Epithelial cell of proximal tubule (primary cell): ENCODE data around the gene PIM3. TPM values are rescaled to one million over a fixed set of nuclear protein-coding genes. Genes with fewer than 3 reads are reported as not detected.

Experiments used
- DNase-seq: peaks from one replicate; pipeline ENCODE4 v3.0.0-alpha.2; 2011; ENCODE audit warnings: low read depth
- H3K4me3 ChIP-seq: 2 replicates; pipeline ENCODE4 v1.5.1; 2011; ENCODE audit warnings: low read depth, mild to moderate bottlenecking, low read length
- total RNA-seq: library from RNA; depleted of rRNA; stranded (reverse); fragments of >200 nt; gene quantifications from 2 replicates; pipeline ENCODE4 v1.2.3, GENCODE V29; 2015
- TF ChIP-seq, protein P1 (sequence below): conservative IDR thresholded peaks from 2 replicates; pipeline ENCODE4 v1.5.1; 2012; ENCODE audit warnings: low read depth, mild to moderate bottlenecking, low read length

The PIM3 gene
- total RNA-seq, 1 donor from 2014 or later = 37.5 TPM

DNA sequence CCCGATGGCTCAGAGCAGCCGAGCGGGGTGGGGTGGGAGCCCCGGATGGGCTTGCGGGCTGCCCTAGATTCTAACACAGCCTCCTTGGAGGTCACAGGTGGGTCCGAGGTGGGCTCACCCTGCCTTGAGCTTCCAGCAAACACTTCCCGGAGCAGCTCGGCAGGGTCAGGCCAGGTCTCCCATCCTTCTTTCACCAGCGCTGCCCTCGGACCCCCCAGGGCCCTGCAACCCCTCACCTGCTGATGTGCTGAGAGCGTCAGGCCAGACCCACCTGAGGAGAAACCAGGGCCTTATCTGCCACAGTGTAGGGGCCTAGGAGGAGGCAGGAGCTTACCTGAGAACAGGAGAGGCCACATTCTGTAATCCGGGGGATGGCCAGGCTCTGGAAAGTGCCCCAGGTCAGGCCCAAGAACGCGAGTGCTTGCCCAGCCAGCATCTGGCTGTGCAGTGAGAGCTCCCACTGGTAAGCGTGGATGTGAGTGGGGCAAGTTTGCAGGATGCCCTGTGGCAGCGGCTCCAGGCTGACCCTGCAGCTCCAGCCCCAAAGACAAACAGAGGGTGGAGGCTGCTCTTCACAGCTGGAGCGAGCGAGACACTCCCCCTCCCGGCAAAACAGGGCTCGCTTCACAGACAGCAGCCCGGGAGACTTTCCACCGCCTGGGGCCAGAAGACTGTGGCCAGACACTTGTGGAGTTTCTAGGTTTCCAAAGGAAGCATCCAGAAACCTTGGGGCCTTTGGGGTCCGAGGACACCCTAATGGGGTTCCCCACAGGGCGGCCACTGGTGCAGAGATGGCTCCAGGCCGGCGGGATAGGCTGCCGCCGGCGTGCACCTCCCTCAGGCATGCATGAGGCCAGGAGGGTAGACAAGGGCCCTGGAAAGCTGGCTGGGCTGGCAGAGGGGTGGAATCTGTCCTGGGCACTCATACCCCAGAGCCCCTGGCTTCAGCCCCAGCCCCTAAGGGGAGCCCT lies 51.9 kb downstream of the PIM3 start, which contains the start of gene IL17REL:
Gene IL17REL (minus strand): TSS at position 555 of the 971 bp plus-strand sequence. CDS start 119 bp downstream, at position 436.
- DNase-seq = no peak
- TF ChIP-seq, protein P1, sequence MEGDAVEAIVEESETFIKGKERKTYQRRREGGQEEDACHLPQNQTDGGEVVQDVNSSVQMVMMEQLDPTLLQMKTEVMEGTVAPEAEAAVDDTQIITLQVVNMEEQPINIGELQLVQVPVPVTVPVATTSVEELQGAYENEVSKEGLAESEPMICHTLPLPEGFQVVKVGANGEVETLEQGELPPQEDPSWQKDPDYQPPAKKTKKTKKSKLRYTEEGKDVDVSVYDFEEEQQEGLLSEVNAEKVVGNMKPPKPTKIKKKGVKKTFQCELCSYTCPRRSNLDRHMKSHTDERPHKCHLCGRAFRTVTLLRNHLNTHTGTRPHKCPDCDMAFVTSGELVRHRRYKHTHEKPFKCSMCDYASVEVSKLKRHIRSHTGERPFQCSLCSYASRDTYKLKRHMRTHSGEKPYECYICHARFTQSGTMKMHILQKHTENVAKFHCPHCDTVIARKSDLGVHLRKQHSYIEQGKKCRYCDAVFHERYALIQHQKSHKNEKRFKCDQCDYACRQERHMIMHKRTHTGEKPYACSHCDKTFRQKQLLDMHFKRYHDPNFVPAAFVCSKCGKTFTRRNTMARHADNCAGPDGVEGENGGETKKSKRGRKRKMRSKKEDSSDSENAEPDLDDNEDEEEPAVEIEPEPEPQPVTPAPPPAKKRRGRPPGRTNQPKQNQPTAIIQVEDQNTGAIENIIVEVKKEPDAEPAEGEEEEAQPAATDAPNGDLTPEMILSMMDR = no peak

More for the DNA sequence above, 51.9 kb downstream of the PIM3 start, which contains the start of gene IL17REL:
- no peak within 1 kb of the TSS for H3K4me3 ChIP-seq

Other genes starting within 250 kb of the PIM3 start
- gene BRD1, start 132.9 kb upstream of the PIM3 start, total RNA-seq = 23.1 and 41.8 TPM in 2 replicates
- gene ZBED4, start 106.9 kb upstream of the PIM3 start, total RNA-seq = 14.5 and 15.4 TPM in 2 replicates
- 16.4 and 24.5 TPM in 2 replicates for gene ALG12, start 42.3 kb upstream of the PIM3 start, total RNA-seq
- 48.8 and 54.1 TPM in 2 replicates for gene CRELD2, start 42.1 kb upstream of the PIM3 start, total RNA-seq
- not detected in 2 replicates for gene IL17REL, start 52.0 kb downstream of the PIM3 start, total RNA-seq
- gene TTLL8, start 97.5 kb downstream of the PIM3 start, total RNA-seq = not detected in 2 replicates
- gene MLC1, start 124.7 kb downstream of the PIM3 start, total RNA-seq = not detected in 2 replicates
- gene MOV10L1, start 129.2 kb downstream of the PIM3 start, total RNA-seq = 0.12 and 0.29 TPM in 2 replicates
- gene PANX2, start 210.0 kb downstream of the PIM3 start, total RNA-seq = 0.07 and 0.12 TPM in 2 replicates
- 55.5 and 68.9 TPM in 2 replicates for gene TRABD, start 225.1 kb downstream of the PIM3 start, total RNA-seq
- gene SELENOO, start 240.2 kb downstream of the PIM3 start, total RNA-seq = 31.0 and 31.1 TPM in 2 replicates